Stimulated activated naive CD8-positive, alpha-beta T cell treated with anti-CD3 and anti-CD28 coated beads, Interleukin-15, amount 100 ng/mL, for 72 hours (primary cell): ENCODE results near the gene TMEM106C.

ENCODE experiments used
- ATAC-seq: fragments of 150-1000 bp; cut with Tn5 transposase; 2 replicates; pipeline ENCODE4 v1.10.0; 2021; ENCODE audit warnings: mild to moderate bottlenecking, moderate library complexity
- DNase-seq, 2 donors: peaks; one replicate each; pipeline ENCODE4 v3.0.0; 2021 to 2022
- H3K27ac Mint-ChIP-seq, 2 donors: one replicate each; pipeline ENCODE4 v1.8.0; 2022; ENCODE audit warnings: mild to moderate bottlenecking in 2 of 2, mixed read lengths in 2 of 2, moderate library complexity in 2 of 2
- H3K27me3 Mint-ChIP-seq: one replicate; pipeline ENCODE4 v1.8.0; 2022; ENCODE audit warnings: mixed read lengths
- H3K4me1 Mint-ChIP-seq: one replicate; pipeline ENCODE4 v1.8.0; 2022; ENCODE audit warnings: mild to moderate bottlenecking, mixed read lengths
- H3K4me3 Mint-ChIP-seq, 2 donors: one replicate each; pipeline ENCODE4 v1.8.0; 2022; ENCODE audit warnings: mild to moderate bottlenecking in 2 of 2, mixed read lengths in 2 of 2, moderate library complexity in 1 of 2
- H3K9me3 Mint-ChIP-seq, 2 donors: one replicate each; pipeline ENCODE4 v1.8.0; 2022; ENCODE audit warnings: mixed read lengths in 2 of 2

Gene TMEM106C

GRCh38 chr12:48005750-48006021 lies 42.3 kb downstream of the TMEM106C start:
- Mint-ChIP-seq H3K4me3 (peak overlapping the region; percentile 49 to 68), H3K4me1 (peaks cover 44% of the 10 kb centered on the region), H3K27ac (no peak overlapping the region), H3K27me3 (peaks cover 100% of the 10 kb centered on the region), H3K9me3 (no peaks in the 10 kb centered on the region)
- ATAC-seq, result no peak
- no peak for DNase-seq

GRCh38 chr12:48007206-48007605 lies 43.8 kb downstream of the TMEM106C start:
- Mint-ChIP-seq H3K4me1 (peaks cover 29% of the 10 kb centered on the region), H3K4me3 (no peak overlapping the region), H3K27me3 (peaks cover 94% of the 10 kb centered on the region), H3K27ac (no peak overlapping the region), H3K9me3 (no peaks in the 10 kb centered on the region)
- ATAC-seq, result no peak
- DNase-seq, result no peak

- Mint-ChIP-seq H3K9me3 (no peaks in the 10 kb centered on the region), H3K27me3 (peaks cover 83% of the 10 kb centered on the region), H3K4me1 (peaks cover 18% of the 10 kb centered on the region), H3K27ac (no peak overlapping the region), H3K4me3 (no peak overlapping the region)
- ATAC-seq, result no peak
- DNase-seq, result no peak
These were observed 45.0 kb downstream of the TMEM106C start for GRCh38 chr12:48008349-48008748.

GRCh38 chr12:48008950-48009349 lies 45.6 kb downstream of the TMEM106C start:
- DNase-seq, result no peak
- no peak overlapping the region for H3K27ac Mint-ChIP-seq
- H3K27me3 Mint-ChIP-seq, result peaks cover 77% of the 10 kb centered on the region
- H3K4me1 Mint-ChIP-seq, result peaks cover 12% of the 10 kb centered on the region
- H3K4me3 Mint-ChIP-seq, result no peak overlapping the region
- ATAC-seq, result no peak
- H3K9me3 Mint-ChIP-seq, result no peaks in the 10 kb centered on the region

- peaks cover 11% of the 10 kb centered on the region for H3K4me1 Mint-ChIP-seq
- ATAC-seq (no peak), DNase-seq (no peak)
- H3K27me3 Mint-ChIP-seq, result peaks cover 71% of the 10 kb centered on the region
- no peak overlapping the region for H3K27ac Mint-ChIP-seq
- no peak overlapping the region for H3K4me3 Mint-ChIP-seq
- H3K9me3 Mint-ChIP-seq, result no peaks in the 10 kb centered on the region
These were observed 46.1 kb downstream of the TMEM106C start for GRCh38 chr12:48009471-48009870.

- peaks cover 3% of the 10 kb centered on the region for H3K4me1 Mint-ChIP-seq
- DNase-seq (no peak), ATAC-seq (no peak)
- H3K27me3 Mint-ChIP-seq, result peaks cover 69% of the 10 kb centered on the region
- no peak overlapping the region for H3K4me3 Mint-ChIP-seq
- H3K27ac Mint-ChIP-seq, result no peak overlapping the region
- no peaks in the 10 kb centered on the region for H3K9me3 Mint-ChIP-seq
These were observed 47.1 kb downstream of the TMEM106C start for GRCh38 chr12:48010366-48010970.

- Mint-ChIP-seq H3K4me3 (no peak overlapping the region), H3K27ac (no peak overlapping the region), H3K4me1 (no peaks in the 10 kb centered on the region), H3K27me3 (peaks cover 68% of the 10 kb centered on the region), H3K9me3 (no peaks in the 10 kb centered on the region)
- ATAC-seq (no peak), DNase-seq (no peak)
These were observed 48.7 kb downstream of the TMEM106C start for GRCh38 chr12:48012070-48012469.

GRCh38 chr12:48013287-48013686 lies 49.9 kb downstream of the TMEM106C start:
- no peaks in the 10 kb centered on the region for H3K4me1 Mint-ChIP-seq
- DNase-seq (no peak), ATAC-seq (no peak)
- H3K27me3 Mint-ChIP-seq, result peaks cover 66% of the 10 kb centered on the region
- H3K27ac Mint-ChIP-seq, result no peak overlapping the region
- H3K4me3 Mint-ChIP-seq, result no peak overlapping the region
- H3K9me3 Mint-ChIP-seq, result no peaks in the 10 kb centered on the region

GRCh38 chr12:48015129-48015528 lies 51.7 kb downstream of the TMEM106C start:
- Mint-ChIP-seq H3K4me1 (no peaks in the 10 kb centered on the region), H3K27me3 (peaks cover 62% of the 10 kb centered on the region), H3K9me3 (no peaks in the 10 kb centered on the region), H3K4me3 (no peak overlapping the region), H3K27ac (no peak overlapping the region)
- no peak for ATAC-seq
- no peak for DNase-seq

GRCh38 chr12:48015954-48016353 lies 52.6 kb downstream of the TMEM106C start:
- Mint-ChIP-seq H3K4me1 (no peaks in the 10 kb centered on the region), H3K9me3 (no peaks in the 10 kb centered on the region), H3K27me3 (peaks cover 54% of the 10 kb centered on the region), H3K4me3 (no peak overlapping the region), H3K27ac (no peak overlapping the region)
- ATAC-seq (no peak), DNase-seq (no peak)

- DNase-seq (no peak), ATAC-seq (no peak)
- H3K27ac Mint-ChIP-seq, result no peak overlapping the region
- H3K9me3 Mint-ChIP-seq, result no peaks in the 10 kb centered on the region
- H3K4me1 Mint-ChIP-seq, result no peaks in the 10 kb centered on the region
- peaks cover 54% of the 10 kb centered on the region for H3K27me3 Mint-ChIP-seq
- no peak overlapping the region for H3K4me3 Mint-ChIP-seq
These were observed 53.1 kb downstream of the TMEM106C start for GRCh38 chr12:48016373-48017020.

- Mint-ChIP-seq H3K27me3 (peaks cover 63% of the 10 kb centered on the region), H3K4me1 (no peaks in the 10 kb centered on the region), H3K27ac (no peak overlapping the region), H3K9me3 (no peaks in the 10 kb centered on the region), H3K4me3 (no peak overlapping the region)
- DNase-seq (no peak), ATAC-seq (no peak)
These were observed 54.1 kb downstream of the TMEM106C start for GRCh38 chr12:48017496-48017895.

GRCh38 chr12:48017921-48018617 lies 54.7 kb downstream of the TMEM106C start:
- H3K27me3 Mint-ChIP-seq, result peaks cover 69% of the 10 kb centered on the region
- no peaks in the 10 kb centered on the region for H3K9me3 Mint-ChIP-seq
- no peak overlapping the region for H3K27ac Mint-ChIP-seq
- no peaks in the 10 kb centered on the region for H3K4me1 Mint-ChIP-seq
- H3K4me3 Mint-ChIP-seq, result no peak overlapping the region
- DNase-seq (no peak), ATAC-seq (no peak)
